H1 (cell line): ENCODE measurements around the gene OGDH. TPM values are rescaled to one million over a fixed set of nuclear protein-coding genes. Genes with fewer than 3 reads are reported as not detected.

Source experiments
- CTCF ChIA-PET: fragments of 300-600 bp; sonication (Branson Sonifier 250); formaldehyde crosslinking; loops from one replicate; lab custom pipeline; 2021; ENCODE audit not compliant: partially characterized antibody; lab: Charles Lee
- POLR2A ChIA-PET: fragments of 300-600 bp; sonication (Branson Sonifier 250); formaldehyde crosslinking; loops from one replicate; lab custom pipeline; 2021; ENCODE audit warnings: inconsistent platforms; ENCODE audit not compliant: partially characterized antibody; lab: Charles Lee
- DNase-seq, 2 experiments: peaks; one replicate each; pipeline versions ENCODE4 v3.0.0 to v3.0.0-alpha.2; 2010 to 2022; ENCODE audit warnings: low spot score in 2 of 2, low read depth in 1 of 2, mixed read lengths in 1 of 2
- FAIRE-seq: peaks from 2 replicates; lab custom pipeline; 2011; peaks lifted over from hg19 to GRCh38; lab: Jason Lieb, UNC
- H2AFZ ChIP-seq: 2 replicates; pipeline ENCODE4 v1.8.1; 2012; ENCODE audit warnings: low read length, inconsistent platforms
- H2AK5ac ChIP-seq: 2 replicates; pipeline ENCODE4 v1.6.1; 2013; ENCODE audit warnings: low read depth, low read length
- H2BK120ac ChIP-seq: replicated peaks from 2 replicates; pipeline ENCODE3; 2013; ENCODE audit warnings: low read depth, low read length, inconsistent platforms
- H2BK12ac ChIP-seq: 2 replicates; pipeline ENCODE4 v1.6.1; 2013; ENCODE audit warnings: low read depth, low read length
- H2BK15ac ChIP-seq: 2 replicates; pipeline ENCODE4 v1.6.1; 2013; ENCODE audit warnings: low read length
- H2BK20ac ChIP-seq: 2 replicates; pipeline ENCODE4 v1.6.1; 2013; ENCODE audit warnings: low read length
- H2BK5ac ChIP-seq: 2 replicates; pipeline ENCODE4 v1.6.1; 2013; ENCODE audit warnings: low read depth, low read length
- H3K14ac ChIP-seq: 2 replicates; pipeline ENCODE4 v1.6.1; 2013; ENCODE audit warnings: inconsistent platforms; ENCODE audit not compliant: insufficient read length
- H3K18ac ChIP-seq: 2 replicates; pipeline ENCODE4 v1.6.1; 2013; ENCODE audit warnings: low read length; ENCODE audit errors: extremely low read depth
- H3K23ac ChIP-seq: 2 replicates; pipeline ENCODE4 v1.6.1; 2013; ENCODE audit warnings: inconsistent platforms; ENCODE audit not compliant: insufficient read length
- H3K23me2 ChIP-seq: 2 replicates; pipeline ENCODE4 v1.6.1; 2013; ENCODE audit warnings: low read depth, low read length
- H3K27ac ChIP-seq: 2 replicates; pipeline ENCODE4 v1.6.1; 2011; ENCODE audit warnings: low read depth, low read length, inconsistent platforms
- H3K27me3 ChIP-seq, 4 experiments: replicated peaks in 1 of 4; 1 replicate in 1 of 4; 2 replicates in 3 of 4; pipeline versions ENCODE4 v1.6.1 to v1.8.1; 2011 to 2013; ENCODE audit warnings: low read length in 3 of 4, mild to moderate bottlenecking in 3 of 4, inconsistent platforms in 2 of 4, mixed read lengths in 2 of 4, moderate library complexity in 1 of 4; ENCODE audit not compliant: control insufficient read depth in 3 of 4, insufficient read depth in 3 of 4; ENCODE audit errors: extremely low read depth in 1 of 4
- H3K36me3 ChIP-seq, 4 experiments: 2 replicates each; pipeline versions ENCODE4 v1.6.1 to v1.8.1; 2011 to 2013; ENCODE audit warnings: mild to moderate bottlenecking in 4 of 4, low read length in 3 of 4, moderate library complexity in 2 of 4, control low read depth in 1 of 4, inconsistent platforms in 1 of 4; ENCODE audit not compliant: insufficient read depth in 4 of 4, control insufficient read depth in 2 of 4
- H3K4ac ChIP-seq: replicated peaks from 2 replicates; pipeline ENCODE3; 2013; ENCODE audit warnings: low read length, low read depth, mixed read lengths, inconsistent platforms; ENCODE audit not compliant: insufficient read length
- H3K4me1 ChIP-seq, 4 experiments: replicated peaks in 1 of 4; 1 replicate in 1 of 4; 2 replicates in 3 of 4; pipeline versions ENCODE4 v1.6.1 to v1.8.1; 2011 to 2013; ENCODE audit warnings: low read length in 3 of 4, inconsistent platforms in 2 of 4, mixed read lengths in 1 of 4; ENCODE audit not compliant: insufficient read depth in 4 of 4, control insufficient read depth in 3 of 4
- H3K4me2 ChIP-seq, 2 experiments: 2 replicates each; pipeline versions ENCODE4 v1.6.1 to v1.8.1; 2011 to 2013; ENCODE audit warnings: low read depth in 2 of 2, low read length in 2 of 2, control low read depth in 1 of 2, inconsistent platforms in 1 of 2, mild to moderate bottlenecking in 1 of 2; ENCODE audit not compliant: insufficient read depth in 1 of 2
- H3K4me3 ChIP-seq, 4 experiments: fragments of 200-600, 300-600 bp in 1 of 4; sonication (generic), shearing (Covaris generic), sonication (Bioruptor Twin) in 1 of 4; 2 replicates each; pipeline versions ENCODE4 v1.5.1 to v1.8.1; 2011 to 2016; ENCODE audit warnings: low read length in 4 of 4, low read depth in 3 of 4, control low read depth in 2 of 4, inconsistent platforms in 2 of 4, mild to moderate bottlenecking in 2 of 4, mixed read lengths in 1 of 4, moderate library complexity in 1 of 4; ENCODE audit not compliant: insufficient read depth in 2 of 4; ENCODE audit errors: extremely low read depth in 1 of 4
- H3K56ac ChIP-seq: replicated peaks from 2 replicates; pipeline ENCODE3; 2013; ENCODE audit warnings: low read depth, mild to moderate bottlenecking, mixed read lengths, low read length, inconsistent platforms; ENCODE audit not compliant: insufficient read length
- H3K79me1 ChIP-seq: 2 replicates; pipeline ENCODE4 v1.6.1; 2013; ENCODE audit warnings: low read depth, low read length, control low read depth
- H3K79me2 ChIP-seq, 2 experiments: 2 replicates each; pipeline versions ENCODE4 v1.6.1 to v1.8.1; 2012 to 2013; ENCODE audit warnings: low read length in 2 of 2, mild to moderate bottlenecking in 2 of 2, inconsistent platforms in 1 of 2; ENCODE audit not compliant: insufficient read depth in 2 of 2, control insufficient read depth in 1 of 2
- H3K9ac ChIP-seq, 4 experiments: replicated peaks in 1 of 4; 1 replicate in 1 of 4; 2 replicates in 3 of 4; pipeline versions ENCODE4 v1.6.1 to v1.8.1; 2011 to 2013; ENCODE audit warnings: low read depth in 3 of 4, low read length in 3 of 4, control low read depth in 2 of 4, mild to moderate bottlenecking in 2 of 4, moderate library complexity in 2 of 4, inconsistent platforms in 1 of 4; ENCODE audit errors: extremely low read depth in 1 of 4
- H3K9me3 ChIP-seq, 2 experiments: 2 replicates each; pipeline versions ENCODE4 v1.6.1 to v1.8.1; 2012 to 2013; ENCODE audit warnings: mild to moderate bottlenecking in 2 of 2, moderate library complexity in 2 of 2, control low read depth in 1 of 2, inconsistent platforms in 1 of 2, low read depth in 1 of 2, low read length in 1 of 2, mixed read lengths in 1 of 2; ENCODE audit not compliant: insufficient read depth in 2 of 2
- H4K20me1 ChIP-seq, 2 experiments: replicated peaks in 1 of 2; 2 replicates each; pipeline versions ENCODE3 to v1.8.1; 2011 to 2013; ENCODE audit warnings: inconsistent platforms in 2 of 2, low read length in 2 of 2, mild to moderate bottlenecking in 1 of 2; ENCODE audit not compliant: insufficient read depth in 2 of 2, control insufficient read depth in 1 of 2
- H4K5ac ChIP-seq: 2 replicates; pipeline ENCODE4 v1.6.1; 2013; ENCODE audit warnings: low read length, low read depth, mixed read lengths, inconsistent platforms; ENCODE audit not compliant: insufficient read length
- H4K8ac ChIP-seq: 2 replicates; pipeline ENCODE4 v1.8.0; 2013; ENCODE audit warnings: mild to moderate bottlenecking, moderate library complexity, low read length, inconsistent platforms; ENCODE audit not compliant: insufficient read depth; ENCODE audit errors: extremely low read depth
- H4K91ac ChIP-seq: replicated peaks from 2 replicates; pipeline ENCODE3; 2013; ENCODE audit warnings: low read length, mixed read lengths, inconsistent platforms; ENCODE audit not compliant: insufficient read length
- BRCA1 ChIP-seq: IDR thresholded peaks from 2 replicates; pipeline ENCODE4 v1.6.1; 2012; ENCODE audit warnings: low read depth, low read length, improper control_type of control experiment
- EGR1 ChIP-seq: IDR thresholded peaks from 2 replicates; pipeline ENCODE4 v1.6.1; 2011; ENCODE audit warnings: low read depth, low read length, borderline replicate concordance
- EP300 ChIP-seq, 2 experiments: IDR thresholded peaks; 1 replicate in 1 of 2; 2 replicates in 1 of 2; pipeline ENCODE4 v1.6.1; 2011 to 2012; ENCODE audit warnings: low read depth in 2 of 2, low read length in 2 of 2, mild to moderate bottlenecking in 2 of 2, borderline replicate concordance in 1 of 2, inconsistent platforms in 1 of 2, moderate library complexity in 1 of 2
- KDM4A ChIP-seq: IDR thresholded peaks from one replicate; pipeline ENCODE4 v1.7.1; 2012; ENCODE audit warnings: low read depth, mild to moderate bottlenecking, moderate library complexity, low read length, inconsistent platforms; ENCODE audit not compliant: severe bottlenecking
- RAD21 ChIP-seq, 2 experiments: IDR thresholded peaks in 1 of 2; conservative IDR thresholded peaks in 1 of 2; 2 replicates each; pipeline ENCODE4 v1.6.1; 2011; ENCODE audit warnings: low read depth in 2 of 2, low read length in 2 of 2, improper control_type of control experiment in 1 of 2, inconsistent platforms in 1 of 2, mild to moderate bottlenecking in 1 of 2, moderate library complexity in 1 of 2
- RBBP5 ChIP-seq: IDR thresholded peaks from 2 replicates; pipeline ENCODE4 v1.7.1; 2012; ENCODE audit warnings: low read depth, mild to moderate bottlenecking, inconsistent platforms, low read length, moderate library complexity, borderline replicate concordance
- RXRA ChIP-seq: IDR thresholded peaks from 2 replicates; pipeline ENCODE4 v1.6.1; 2011; ENCODE audit warnings: low read depth, mild to moderate bottlenecking, low read length, moderate library complexity; ENCODE audit not compliant: insufficient read depth
- SAP30 ChIP-seq: fragments of 300-600 bp; sonication (generic); IDR thresholded peaks from 2 replicates; pipeline ENCODE4 v1.7.1; 2012; ENCODE audit warnings: low read length, moderate library complexity, mild to moderate bottlenecking, inconsistent platforms; ENCODE audit not compliant: insufficient read depth, insufficient replicate concordance
- SIN3A ChIP-seq, 2 experiments: IDR thresholded peaks in 1 of 2; conservative IDR thresholded peaks in 1 of 2; 2 replicates each; pipeline ENCODE4 v1.6.1; 2011 to 2012; ENCODE audit warnings: low read length in 2 of 2, improper control_type of control experiment in 1 of 2, low read depth in 1 of 2, mild to moderate bottlenecking in 1 of 2
- TBP ChIP-seq: IDR thresholded peaks from 2 replicates; pipeline ENCODE4 v1.6.1; 2011; ENCODE audit warnings: low read depth, low read length, improper control_type of control experiment
- TEAD4 ChIP-seq: IDR thresholded peaks from 2 replicates; pipeline ENCODE4 v1.6.1; 2012; ENCODE audit warnings: low read depth, low read length, inconsistent platforms, mixed read lengths
- WGBS, 2 experiments: shearing (Covaris generic) in 1 of 2; methylation state at CpG; one replicate each; pipeline versions ENCODE4 v1.1.6 to v1.1.7; 2013 to 2015; ENCODE audit warnings: low lambda C conversion rate in 2 of 2, mixed read lengths in 2 of 2, inconsistent platforms in 1 of 2, low coverage in 1 of 2, missing lambda C conversion rate in 1 of 2; ENCODE audit not compliant: insufficient replicate concordance in 2 of 2, insufficient coverage in 1 of 2, insufficient read length in 1 of 2; ENCODE audit errors: extremely low coverage in 1 of 2, missing lambda C conversion rate in 1 of 2; 5-methylcytosine and 5-hydroxymethylcytosine counted together
- polyA plus RNA-seq, 7 experiments: library from polyadenylated mRNA; depleted of rRNA in 3 of 7; stranded (reverse) in 5 of 7; unstranded in 2 of 7; fragments of >200 nt in 5 of 7; fragments of 200-250 nt in 2 of 7; gene quantifications; 1 replicate in 5 of 7; 2 replicates in 1 of 7; 4 replicates in 1 of 7; pipeline versions ENCODE4 v1.2.1 to v1.2.3, GENCODE V29; 2011 to 2013; ENCODE audit warnings: missing spikeins in 2 of 7, mixed read lengths in 2 of 7
- total RNA-seq: library from RNA; stranded (reverse); fragmentation: NEBNext Ultra II Directional; extraction: Animal tissue kit (Norgen Biotek cat#: 25700); gene quantifications from 2 replicates; pipeline ENCODE4 v1.2.1, GENCODE V29; 2021

OGDH gene
- total and polyA plus RNA-seq, 2 of the 8 experiments (the other 6 are each of a cell fraction or from before 2014, with no cell fraction given) = 71.6 to 91.6 TPM

- WGBS, 2 experiments = 82% methylated on average over 4 of the region's 4 CpGs; no CpG with 5 or more reads in 1 of the 2 experiments
- Histone ChIP-seq H3K27me3 (no peaks in the 10 kb centered on the region), H3K18ac (no peak overlapping the region), H3K4me3 (no peak overlapping the region), H3K23ac (no peak overlapping the region), H3K56ac (no peak overlapping the region), H4K8ac (no peak overlapping the region), H2BK20ac (no peak overlapping the region), H4K20me1 (peaks cover 3 to 14% of the 10 kb centered on the region in 2 experiments), H2BK15ac (no peak overlapping the region), H4K5ac (no peak overlapping the region), H3K4me1 (peaks cover 7 to 18% (median 15%) of the 10 kb centered on the region in 4 experiments), H2AK5ac (no peak overlapping the region), H3K23me2 (no peaks in the 10 kb centered on the region; the same call in 1 of the 2 replicates), H3K79me2 (no peaks in the 10 kb centered on the region), H3K4ac (no peak overlapping the region), H2BK120ac (no peak overlapping the region), H3K79me1 (peaks cover 10% of the 10 kb centered on the region), H3K36me3 (peaks cover 0 to 3% (median 0%) of the 10 kb centered on the region in 4 experiments; a peak in 1 of 8 replicates), H3K9me3 (no peaks in the 10 kb centered on the region), H3K9ac (no peak overlapping the region), H2BK12ac (no peak overlapping the region), H2BK5ac (no peak overlapping the region), H2AFZ (no peak overlapping the region), H4K91ac (no peak overlapping the region), H3K27ac (no peak overlapping the region), H3K4me2 (peak overlapping the region; percentile 35 to 52; a peak in 2 of 4 replicates), H3K14ac (no peak overlapping the region)
- TF ChIP-seq TBP (no peak), SAP30 (no peak), EGR1 (no peak), RXRA (no peak), RAD21 (IDR thresholded peaks at IDR 0.05 in 1 of 2, conservative IDR thresholded peaks at IDR 0.05 in 1 of 2; ENCODE audit: low read depth in 2 of 2, low read length in 2 of 2) (no peak), KDM4A (no peak), TEAD4 (no peak), BRCA1 (no peak), EP300 (IDR thresholded peaks at IDR 0.05; ENCODE audit: borderline replicate concordance in 1 of 2, low read depth in 2 of 2, low read length in 2 of 2) (no peak), RBBP5 (no peak), SIN3A (conservative IDR thresholded peaks at IDR 0.05 in 1 of 2, IDR thresholded peaks at IDR 0.05 in 1 of 2; ENCODE audit: low read depth in 1 of 2, low read length in 2 of 2) (no peak)
- CTCF ChIA-PET = no interaction called here
- POLR2A ChIA-PET = interaction anchor here (0.7 to 2.2 kb wide), 3 partner anchors 15 to 25 kb away, joined by 3 to 5 read pairs (median 3); no protein-coding TSS in a partner anchor
- FAIRE-seq = no peak
- DNase-seq = no peak
These were observed 25.8 kb downstream of the OGDH start for GRCh38 chr7:44632196-44632595.
